H9 (cell line): ENCODE measurements around the gene TRERF1. TPM values are rescaled to one million over a fixed set of nuclear protein-coding genes. Genes with fewer than 3 reads are reported as not detected.
A peak's percentile ranks its signal among the peaks of the same experiment; 100 is the strongest.

Experiments used
- DNase-seq: peaks from one replicate; pipeline ENCODE4 v3.0.0-alpha.2; 2017
- H2AFZ ChIP-seq: one replicate; pipeline ENCODE4 v1.6.1; 2013; ENCODE audit warnings: mild to moderate bottlenecking, low read length, control low read depth, moderate library complexity
- H2AK5ac ChIP-seq: 2 replicates; pipeline ENCODE4 v1.6.1; 2013; ENCODE audit warnings: low read length, control low read depth, mixed read lengths; ENCODE audit not compliant: insufficient read length
- H2BK120ac ChIP-seq: one replicate; pipeline ENCODE4 v1.6.1; 2013; ENCODE audit warnings: low read depth, mild to moderate bottlenecking, low read length, control low read depth, inconsistent platforms; ENCODE audit not compliant: poor library complexity, severe bottlenecking
- H2BK12ac ChIP-seq: 2 replicates; pipeline ENCODE4 v1.6.1; 2013; ENCODE audit warnings: low read length, control low read depth, mixed read lengths, low read depth; ENCODE audit not compliant: insufficient read length
- H2BK15ac ChIP-seq: 2 replicates; pipeline ENCODE4 v1.6.1; 2013; ENCODE audit warnings: low read depth, low read length, control low read depth
- H2BK20ac ChIP-seq: one replicate; pipeline ENCODE4 v1.6.1; 2013; ENCODE audit warnings: low read depth, mild to moderate bottlenecking, low read length, control low read depth, inconsistent platforms; ENCODE audit not compliant: poor library complexity, severe bottlenecking
- H2BK5ac ChIP-seq: 2 replicates; pipeline ENCODE4 v1.6.1; 2013; ENCODE audit warnings: low read length, control low read depth, mixed read lengths; ENCODE audit not compliant: insufficient read length
- H3K14ac ChIP-seq: 2 replicates; pipeline ENCODE4 v1.6.1; 2013; ENCODE audit warnings: low read length, control low read depth; ENCODE audit not compliant: insufficient read depth
- H3K18ac ChIP-seq: 2 replicates; pipeline ENCODE4 v1.6.1; 2013; ENCODE audit warnings: low read depth, mild to moderate bottlenecking, mixed read lengths, low read length, control low read depth; ENCODE audit not compliant: insufficient read length
- H3K23ac ChIP-seq: 2 replicates; pipeline ENCODE4 v1.6.1; 2013; ENCODE audit warnings: low read length, control low read depth, mixed read lengths, low read depth; ENCODE audit not compliant: insufficient read length
- H3K23me2 ChIP-seq: 2 replicates; pipeline ENCODE4 v1.6.1; 2013; ENCODE audit warnings: low read depth, mild to moderate bottlenecking, mixed read lengths, low read length, control low read depth; ENCODE audit not compliant: insufficient read length, poor library complexity, severe bottlenecking
- H3K27ac ChIP-seq: 2 replicates; pipeline ENCODE4 v1.5.1; 2013; ENCODE audit warnings: low read length, control low read depth, mixed read lengths, low read depth; ENCODE audit not compliant: insufficient read length
- H3K27me3 ChIP-seq: 2 replicates; pipeline ENCODE4 v1.6.1; 2013; ENCODE audit warnings: low read length, control low read depth, inconsistent platforms; ENCODE audit not compliant: insufficient read depth
- H3K4ac ChIP-seq: 2 replicates; pipeline ENCODE4 v1.6.1; 2013; ENCODE audit warnings: low read depth, mild to moderate bottlenecking, control low read depth, inconsistent platforms, low read length, moderate library complexity
- H3K4me1 ChIP-seq: 2 replicates; pipeline ENCODE4 v1.6.1; 2013; ENCODE audit warnings: low read length, control low read depth, inconsistent platforms; ENCODE audit not compliant: insufficient read depth
- H3K4me2 ChIP-seq: 2 replicates; pipeline ENCODE4 v1.6.1; 2013; ENCODE audit warnings: low read length, control low read depth, mixed read lengths; ENCODE audit not compliant: insufficient read length, insufficient read depth
- H3K56ac ChIP-seq: 2 replicates; pipeline ENCODE4 v1.6.1; 2013; ENCODE audit warnings: low read depth, mild to moderate bottlenecking, mixed read lengths, low read length, control low read depth; ENCODE audit not compliant: insufficient read length
- H3K79me1 ChIP-seq: 2 replicates; pipeline ENCODE4 v1.6.1; 2013; ENCODE audit warnings: low read depth, mild to moderate bottlenecking, moderate library complexity, low read length, control low read depth, inconsistent platforms; ENCODE audit not compliant: insufficient read depth, poor library complexity, severe bottlenecking
- H3K79me2 ChIP-seq: 2 replicates; pipeline ENCODE4 v1.6.1; 2013; ENCODE audit warnings: low read length, control low read depth, inconsistent platforms; ENCODE audit not compliant: insufficient read depth
- H3K9ac ChIP-seq: 2 replicates; pipeline ENCODE4 v1.6.1; 2013; ENCODE audit warnings: low read length, control low read depth, mixed read lengths; ENCODE audit not compliant: insufficient read length; ENCODE audit errors: extremely low read depth
- H3K9me3 ChIP-seq: one replicate; pipeline ENCODE4 v1.6.1; 2013; ENCODE audit warnings: low read depth, low read length, inconsistent platforms; ENCODE audit not compliant: control insufficient read depth
- H3T11ph ChIP-seq: one replicate; pipeline ENCODE4 v1.6.1; 2013; ENCODE audit warnings: mild to moderate bottlenecking, low read length, control low read depth, inconsistent platforms
- H4K20me1 ChIP-seq: one replicate; pipeline ENCODE4 v1.6.1; 2013; ENCODE audit not compliant: control insufficient read depth, insufficient read length, insufficient read depth
- H4K5ac ChIP-seq: 2 replicates; pipeline ENCODE4 v1.6.1; 2013; ENCODE audit warnings: low read depth, mild to moderate bottlenecking, mixed read lengths, low read length, control low read depth; ENCODE audit not compliant: insufficient read length
- H4K8ac ChIP-seq: replicated peaks from 2 replicates; pipeline ENCODE4 v1.6.1; 2013; ENCODE audit warnings: low read length, control low read depth, mixed read lengths, low read depth; ENCODE audit not compliant: insufficient read length
- H4K91ac ChIP-seq: 2 replicates; pipeline ENCODE4 v1.6.1; 2013; ENCODE audit warnings: low read depth, mild to moderate bottlenecking, moderate library complexity, mixed read lengths, low read length, control low read depth; ENCODE audit not compliant: insufficient read length
- H3K27ac Mint-ChIP-seq, 3 experiments: 2 replicates in 2 of 3; 3 replicates in 1 of 3; pipeline ENCODE4 v1.8.0; 2020 to 2021; ENCODE audit warnings: mixed read lengths in 3 of 3, mild to moderate bottlenecking in 1 of 3, moderate library complexity in 1 of 3
- H3K27me3 Mint-ChIP-seq: 2 replicates; pipeline ENCODE4 v1.8.0; 2021; ENCODE audit warnings: low read depth, mild to moderate bottlenecking, moderate library complexity, mixed read lengths
- H3K36me3 Mint-ChIP-seq, 3 experiments: 2 replicates in 2 of 3; 3 replicates in 1 of 3; pipeline ENCODE4 v1.8.0; 2020 to 2021; ENCODE audit warnings: low read depth in 3 of 3, mixed read lengths in 3 of 3; ENCODE audit not compliant: insufficient read depth in 1 of 3
- H3K4me1 Mint-ChIP-seq, 2 experiments: 2 replicates each; pipeline ENCODE4 v1.8.0; 2020; ENCODE audit warnings: mixed read lengths in 2 of 2
- H3K4me3 Mint-ChIP-seq, 2 experiments: 2 replicates in 1 of 2; 3 replicates in 1 of 2; pipeline ENCODE4 v1.8.0; 2020 to 2021; ENCODE audit warnings: mild to moderate bottlenecking in 2 of 2, mixed read lengths in 2 of 2, moderate library complexity in 1 of 2
- H3K9me3 Mint-ChIP-seq, 2 experiments: 2 replicates in 1 of 2; 3 replicates in 1 of 2; pipeline ENCODE4 v1.8.0; 2020; ENCODE audit warnings: mild to moderate bottlenecking in 2 of 2, mixed read lengths in 2 of 2, moderate library complexity in 1 of 2
- WGBS: extraction: QIAGEN DNeasy Blood & Tissue Kit; methylation state at CpG from one replicate; pipeline ENCODE4 v1.1.7; 2013; ENCODE audit warnings: missing lambda C conversion rate, low lambda C conversion rate, mixed read lengths; ENCODE audit not compliant: insufficient read length; ENCODE audit errors: extremely low coverage; 5-methylcytosine and 5-hydroxymethylcytosine counted together
- total RNA-seq: library from RNA; stranded (reverse); gene quantifications from 2 replicates; pipeline ENCODE4 v1.2.1, GENCODE V29; 2021
- TF ChIP-seq, protein P1 (sequence below): fragments of 200-600 bp; sonication (generic); conservative IDR thresholded peaks from 3 replicates; pipeline ENCODE4 v1.8.0; 2021; ENCODE audit warnings: antibody characterized with exemption, mild to moderate bottlenecking

TRERF1 gene
- total RNA-seq, 1 experiment from 2014 or later, result 19.7 TPM

DNA sequence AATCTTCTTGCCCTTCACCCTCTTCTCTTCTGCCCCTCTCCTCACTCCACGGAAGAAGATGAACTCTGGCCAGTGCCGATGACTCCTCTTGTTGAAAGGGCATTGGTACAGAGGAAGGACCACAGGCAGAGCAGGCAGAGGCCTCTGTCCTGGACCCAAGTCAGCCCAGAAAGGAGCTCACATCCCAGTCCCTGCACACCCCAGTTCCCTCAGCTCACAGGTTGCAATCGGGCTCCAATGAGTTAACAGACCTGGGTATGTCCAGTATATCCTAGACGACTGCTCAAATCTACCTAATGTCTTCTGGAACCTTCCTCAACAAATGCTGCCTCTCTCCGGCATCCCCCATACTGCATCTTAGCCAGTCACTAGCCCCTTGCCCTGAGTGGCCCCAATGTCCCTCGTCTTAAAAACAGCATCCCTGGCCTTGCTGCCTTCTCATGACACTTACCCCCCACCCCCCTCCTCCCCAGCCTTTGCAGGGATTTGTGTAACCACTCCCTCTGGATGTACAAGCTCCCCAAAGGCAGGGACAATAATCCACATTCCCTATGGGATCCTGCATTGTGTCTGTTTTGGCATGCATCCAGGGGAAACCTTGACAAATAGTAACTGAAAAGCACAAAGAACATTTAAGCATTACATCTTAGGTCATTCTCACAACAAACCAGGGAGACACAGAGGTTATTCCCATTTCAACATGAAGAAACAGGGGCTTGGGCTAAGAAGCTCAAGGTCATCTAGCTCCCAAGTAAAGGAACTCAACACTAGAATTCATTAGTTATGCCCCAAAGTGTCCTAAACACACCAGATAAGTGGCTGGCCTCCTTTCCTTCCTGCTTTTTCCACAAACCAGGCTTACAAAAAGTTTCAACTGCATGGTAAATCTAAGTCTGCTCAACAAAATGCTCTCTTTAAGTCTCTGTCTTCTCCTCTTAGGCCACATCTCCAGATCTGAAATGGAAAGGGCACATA lies 45.1 kb downstream of the TRERF1 start:
- H4K20me1 ChIP-seq, result no peaks in the 10 kb centered on the region
- no peaks in the 10 kb centered on the region for H3K9me3 Mint-ChIP-seq
- H3K27me3 ChIP-seq, result no peaks in the 10 kb centered on the region
- peaks cover 50 to 59% of the 10 kb centered on the region in 2 experiments for H3K4me1 Mint-ChIP-seq
- H3K4me2 ChIP-seq, result no peak overlapping the region
- H3K27me3 Mint-ChIP-seq, result no peaks in the 10 kb centered on the region
- no peak overlapping the region for H2BK15ac ChIP-seq
- no peak overlapping the region for H3K4ac ChIP-seq
- no peak overlapping the region for H2BK12ac ChIP-seq
- H2BK5ac ChIP-seq, result no peak overlapping the region
- no peak overlapping the region for H3K56ac ChIP-seq
- peaks cover 5% of the 10 kb centered on the region; the same call in 1 of the 2 replicates for H3K79me2 ChIP-seq
- H3K9me3 ChIP-seq, result no peaks in the 10 kb centered on the region
- H3K23ac ChIP-seq, result no peak overlapping the region
- TF ChIP-seq, protein P1, sequence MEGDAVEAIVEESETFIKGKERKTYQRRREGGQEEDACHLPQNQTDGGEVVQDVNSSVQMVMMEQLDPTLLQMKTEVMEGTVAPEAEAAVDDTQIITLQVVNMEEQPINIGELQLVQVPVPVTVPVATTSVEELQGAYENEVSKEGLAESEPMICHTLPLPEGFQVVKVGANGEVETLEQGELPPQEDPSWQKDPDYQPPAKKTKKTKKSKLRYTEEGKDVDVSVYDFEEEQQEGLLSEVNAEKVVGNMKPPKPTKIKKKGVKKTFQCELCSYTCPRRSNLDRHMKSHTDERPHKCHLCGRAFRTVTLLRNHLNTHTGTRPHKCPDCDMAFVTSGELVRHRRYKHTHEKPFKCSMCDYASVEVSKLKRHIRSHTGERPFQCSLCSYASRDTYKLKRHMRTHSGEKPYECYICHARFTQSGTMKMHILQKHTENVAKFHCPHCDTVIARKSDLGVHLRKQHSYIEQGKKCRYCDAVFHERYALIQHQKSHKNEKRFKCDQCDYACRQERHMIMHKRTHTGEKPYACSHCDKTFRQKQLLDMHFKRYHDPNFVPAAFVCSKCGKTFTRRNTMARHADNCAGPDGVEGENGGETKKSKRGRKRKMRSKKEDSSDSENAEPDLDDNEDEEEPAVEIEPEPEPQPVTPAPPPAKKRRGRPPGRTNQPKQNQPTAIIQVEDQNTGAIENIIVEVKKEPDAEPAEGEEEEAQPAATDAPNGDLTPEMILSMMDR, result no peak
- H4K8ac ChIP-seq, result no peak overlapping the region
- peaks cover 12% of the 10 kb centered on the region for H3K4me1 ChIP-seq
- H3T11ph ChIP-seq, result no peak overlapping the region
- H2BK120ac ChIP-seq, result no peak overlapping the region
- no CpG with 5 or more reads among the region's 6 CpGs for WGBS
- no peak overlapping the region for H2BK20ac ChIP-seq
- no peak overlapping the region for H3K18ac ChIP-seq
- no peaks in the 10 kb centered on the region for H3K23me2 ChIP-seq
- no peak overlapping the region for H3K14ac ChIP-seq
- H3K4me3 Mint-ChIP-seq, result no peak overlapping the region
- H2AK5ac ChIP-seq, result no peak overlapping the region
- no peak for DNase-seq
- no peak overlapping the region for H4K91ac ChIP-seq
- peak overlapping the region; percentile 3 to 24 (median 13); a peak in 1 of 7 replicates for H3K27ac Mint-ChIP-seq
- no peak overlapping the region for H2AFZ ChIP-seq
- peaks cover 0 to 4% (median 0%) of the 10 kb centered on the region in 3 experiments; a peak in 1 of 7 replicates for H3K36me3 Mint-ChIP-seq
- no peak overlapping the region for H4K5ac ChIP-seq
- no peak overlapping the region for H3K9ac ChIP-seq
- H3K79me1 ChIP-seq, result peaks cover 17% of the 10 kb centered on the region
- no peak overlapping the region for H3K27ac ChIP-seq
